Retinal pigment epithelial cell (primary cell): ENCODE data around the gene WDR38.
A peak's percentile ranks its signal among the peaks of the same experiment; 100 is the strongest.

ENCODE experiments used
- DNase-seq: peaks from one replicate; pipeline ENCODE4 v3.0.0-alpha.2; 2010; ENCODE audit warnings: low read depth
- H3K4me3 ChIP-seq: 2 replicates; pipeline ENCODE4 v1.5.1; 2011; ENCODE audit warnings: mild to moderate bottlenecking, low read length, control low read depth, moderate library complexity
- TF ChIP-seq, protein P1 (sequence below): conservative IDR thresholded peaks from 2 replicates; pipeline ENCODE4 v1.5.1; 2011; ENCODE audit warnings: low read depth, low read length, control low read depth, inconsistent platforms

WDR38 gene

DNA sequence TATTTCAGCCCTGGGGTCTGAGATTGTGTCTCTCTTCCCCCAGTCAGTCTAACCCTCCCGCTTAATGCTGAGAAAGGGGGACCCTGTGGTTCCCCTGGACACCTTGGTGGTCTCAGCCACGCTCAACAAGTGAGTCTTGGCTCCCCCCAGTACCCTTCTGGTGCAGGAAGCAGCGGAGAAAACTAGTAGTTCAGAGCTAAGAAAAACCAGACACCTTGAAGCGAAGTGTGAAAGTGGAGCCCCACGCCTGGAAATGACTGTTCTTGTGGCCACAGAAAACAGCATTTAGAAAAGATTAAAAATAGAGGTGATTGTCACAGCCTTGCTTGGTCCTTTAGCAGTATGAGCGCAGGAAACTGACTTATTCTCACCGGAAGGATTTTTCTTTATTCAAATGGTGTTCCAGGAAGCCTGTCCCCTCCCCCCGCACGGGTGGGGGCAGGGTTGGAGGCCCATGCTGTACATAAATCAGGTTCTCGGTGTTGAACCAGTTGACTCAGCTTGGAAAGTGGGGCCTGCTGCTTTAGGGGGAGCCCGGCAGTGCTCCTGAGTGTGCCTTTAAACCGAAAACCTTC is 16.8 kb downstream of the WDR38 start:
- TF ChIP-seq, protein P1, sequence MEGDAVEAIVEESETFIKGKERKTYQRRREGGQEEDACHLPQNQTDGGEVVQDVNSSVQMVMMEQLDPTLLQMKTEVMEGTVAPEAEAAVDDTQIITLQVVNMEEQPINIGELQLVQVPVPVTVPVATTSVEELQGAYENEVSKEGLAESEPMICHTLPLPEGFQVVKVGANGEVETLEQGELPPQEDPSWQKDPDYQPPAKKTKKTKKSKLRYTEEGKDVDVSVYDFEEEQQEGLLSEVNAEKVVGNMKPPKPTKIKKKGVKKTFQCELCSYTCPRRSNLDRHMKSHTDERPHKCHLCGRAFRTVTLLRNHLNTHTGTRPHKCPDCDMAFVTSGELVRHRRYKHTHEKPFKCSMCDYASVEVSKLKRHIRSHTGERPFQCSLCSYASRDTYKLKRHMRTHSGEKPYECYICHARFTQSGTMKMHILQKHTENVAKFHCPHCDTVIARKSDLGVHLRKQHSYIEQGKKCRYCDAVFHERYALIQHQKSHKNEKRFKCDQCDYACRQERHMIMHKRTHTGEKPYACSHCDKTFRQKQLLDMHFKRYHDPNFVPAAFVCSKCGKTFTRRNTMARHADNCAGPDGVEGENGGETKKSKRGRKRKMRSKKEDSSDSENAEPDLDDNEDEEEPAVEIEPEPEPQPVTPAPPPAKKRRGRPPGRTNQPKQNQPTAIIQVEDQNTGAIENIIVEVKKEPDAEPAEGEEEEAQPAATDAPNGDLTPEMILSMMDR = no peak
- no peak for DNase-seq
- H3K4me3 ChIP-seq = peak overlapping the region; percentile 89

DNA sequence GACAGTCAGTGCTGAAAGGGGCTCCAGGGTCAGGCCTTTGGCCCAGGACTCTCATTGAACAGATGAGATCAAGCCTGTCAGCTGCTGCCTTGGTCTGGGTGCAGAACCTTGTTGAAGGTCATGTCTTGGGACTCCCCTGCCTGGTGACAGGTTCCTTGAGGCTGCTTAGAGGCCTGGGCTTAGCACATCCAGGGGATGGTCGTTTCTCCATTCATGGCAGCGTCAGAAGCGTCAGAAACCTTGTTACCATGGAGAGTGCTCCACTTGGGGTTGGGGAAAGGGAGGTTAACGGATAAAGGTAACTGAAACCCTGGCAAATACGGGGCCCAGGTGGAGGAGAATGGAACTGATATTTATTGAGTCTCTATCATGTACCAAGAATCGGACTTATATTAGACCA is 17.5 kb downstream of the WDR38 start:
- peak overlapping the region; percentile 89 for H3K4me3 ChIP-seq
- DNase-seq = no peak
- TF ChIP-seq, protein P1 = no peak

DNA sequence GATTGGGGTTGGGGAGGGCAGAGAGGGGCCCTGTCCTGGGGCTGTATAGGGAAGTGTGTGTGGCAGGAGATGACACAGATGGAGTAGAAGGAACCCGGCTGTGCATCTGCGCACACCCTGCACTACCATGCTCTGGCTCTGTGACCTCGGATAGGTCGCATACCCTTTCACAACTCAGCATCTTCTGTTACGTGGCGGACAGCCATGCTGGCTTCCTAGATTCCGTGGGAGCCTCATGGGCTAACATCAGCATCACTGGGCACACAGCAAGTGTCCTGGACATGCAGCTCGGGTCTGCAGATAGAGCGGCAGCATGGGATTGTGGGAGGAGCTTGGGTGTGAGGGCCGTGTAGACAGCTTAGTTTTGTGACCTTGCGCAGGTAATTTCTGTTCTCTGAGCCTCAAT is 17.9 kb downstream of the WDR38 start:
- TF ChIP-seq, protein P1 = no peak
- H3K4me3 ChIP-seq = peak overlapping the region; percentile 89
- DNase-seq = no peak

DNA sequence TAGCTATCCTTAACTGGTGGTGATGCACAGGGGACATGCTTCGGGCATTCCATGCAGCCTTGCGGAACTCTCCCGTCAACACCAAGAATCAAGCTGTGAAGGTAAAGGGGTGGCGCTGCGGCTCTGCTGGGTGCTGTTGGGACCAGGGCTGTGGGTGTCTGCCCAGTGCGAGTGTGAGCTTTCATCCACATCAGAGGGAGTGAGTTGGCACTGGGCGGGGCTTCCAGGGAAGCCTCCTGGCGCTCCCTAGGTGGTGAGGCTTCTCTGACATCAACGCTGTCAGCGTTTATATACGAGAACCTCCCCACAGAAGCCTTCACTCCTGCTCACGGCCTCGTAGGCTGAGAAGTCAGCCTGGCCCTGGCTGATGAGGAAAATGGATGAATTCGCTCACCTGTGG is 20.4 kb downstream of the WDR38 start:
- no peak for DNase-seq
- H3K4me3 ChIP-seq = no peak overlapping the region
- TF ChIP-seq, protein P1 = no peak

DNA sequence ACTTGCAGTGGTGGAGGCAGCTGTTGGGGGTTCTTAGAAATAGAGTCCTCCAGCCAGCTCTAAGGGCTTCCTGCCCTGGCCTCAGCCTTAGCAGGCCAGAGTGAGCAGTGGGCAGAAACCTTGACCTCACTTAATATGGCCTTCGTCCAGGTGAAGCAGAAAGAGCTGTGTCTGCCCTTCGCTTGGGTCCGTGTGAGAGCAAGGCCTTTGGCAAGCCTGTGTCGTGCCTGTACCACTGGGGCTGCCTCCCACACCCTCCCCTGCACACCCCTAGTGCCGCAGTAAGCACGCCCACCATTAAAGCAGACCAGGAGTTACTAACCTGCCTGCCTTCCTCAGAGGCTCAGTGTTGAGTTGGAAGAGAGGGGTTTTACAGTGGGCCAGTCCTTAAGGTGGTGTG is 22.2 kb downstream of the WDR38 start:
- H3K4me3 ChIP-seq = no peak overlapping the region
- DNase-seq = no peak
- TF ChIP-seq, protein P1 = no peak

DNA sequence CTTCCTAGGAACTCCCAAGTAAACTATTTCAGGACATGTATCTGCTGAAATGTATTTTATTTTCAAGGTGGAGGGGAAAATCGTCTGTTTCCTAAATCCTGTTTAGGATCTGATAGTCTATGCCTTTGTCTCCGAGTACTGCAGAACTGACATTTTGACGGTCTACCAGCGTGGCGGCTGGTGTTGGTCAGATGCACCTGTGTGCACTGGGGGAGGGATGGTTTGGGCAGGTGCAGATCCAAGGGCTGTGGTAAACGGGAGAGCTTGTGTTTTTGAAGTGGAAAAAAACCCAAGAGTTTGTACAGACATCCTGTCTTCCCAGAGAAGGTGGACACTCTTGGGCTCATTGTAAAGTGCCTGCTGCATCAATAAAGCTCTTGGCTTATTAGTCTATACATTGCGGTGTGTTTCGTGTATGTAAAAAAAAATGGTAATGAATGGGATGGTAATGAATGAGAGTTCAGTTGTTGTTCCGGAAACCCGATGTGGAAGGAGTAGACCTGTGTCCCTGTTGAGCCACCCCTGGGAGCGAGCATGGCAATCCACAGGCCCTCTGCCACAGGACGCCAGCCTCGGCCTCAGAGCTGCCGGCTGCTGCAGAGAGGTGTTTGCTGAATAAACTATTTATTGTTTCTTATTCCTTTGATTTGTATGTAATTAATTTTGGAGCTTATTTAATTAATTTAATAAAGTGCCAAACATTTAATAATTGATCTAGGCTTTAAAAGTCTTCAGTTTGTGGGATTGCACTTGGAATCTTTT is 23.9 kb downstream of the WDR38 start:
- no peak overlapping the region for H3K4me3 ChIP-seq
- TF ChIP-seq, protein P1 = no peak
- DNase-seq = no peak

DNA sequence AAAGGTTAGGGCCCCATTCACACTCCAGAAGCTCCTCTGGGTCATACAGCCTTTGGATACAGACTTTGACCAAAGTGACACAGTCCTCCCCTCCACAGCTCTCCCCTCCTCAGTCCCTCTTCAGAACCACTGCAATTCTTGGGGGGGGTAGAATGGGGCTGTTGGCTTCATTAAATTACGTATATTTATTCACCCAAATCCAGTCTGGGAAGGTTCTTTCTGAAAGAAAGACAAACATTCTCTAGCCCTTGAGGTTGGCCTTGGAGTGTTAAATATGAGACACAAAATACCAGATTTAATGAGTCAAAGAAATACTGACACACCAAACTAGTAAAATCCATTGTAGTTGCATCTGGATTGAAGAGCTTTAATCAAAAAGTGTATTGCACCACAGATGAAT is 24.8 kb downstream of the WDR38 start:
- DNase-seq = no peak
- TF ChIP-seq, protein P1 = no peak
- H3K4me3 ChIP-seq = no peak overlapping the region
